Kidney (tissue), 14 donors: ENCODE data around the gene PRDM16. TPM values are rescaled to one million over a fixed set of nuclear protein-coding genes. Genes with fewer than 3 reads are reported as not detected.

Source experiments
- DNase-seq, 5 donors: peaks; one replicate each; pipeline ENCODE4 v3.0.0-alpha.2; 2013 to 2020
- FAIRE-seq: peaks from 2 replicates; lab custom pipeline; 2012; peaks lifted over from hg19 to GRCh38; lab: Jason Lieb, UNC
- H3K27ac ChIP-seq, 2 donors: one replicate each; pipeline ENCODE4 v1.7.0; 2013; ENCODE audit warnings: low read depth in 2 of 2, low read length in 2 of 2, inconsistent platforms in 1 of 2
- H3K27me3 ChIP-seq: one replicate; pipeline ENCODE4 v1.7.1; 2013; ENCODE audit warnings: low read length, inconsistent platforms; ENCODE audit not compliant: control insufficient read depth, insufficient read depth
- H3K36me3 ChIP-seq, 3 donors: one replicate each; pipeline versions ENCODE4 v1.7.0 to v1.7.1; 2013; ENCODE audit warnings: low read length in 3 of 3, control low read depth in 1 of 3, inconsistent platforms in 1 of 3; ENCODE audit not compliant: insufficient read depth in 3 of 3, control insufficient read depth in 2 of 3
- H3K4me1 ChIP-seq, 3 donors: one replicate each; pipeline versions ENCODE4 v1.7.0 to v1.7.1; 2013; ENCODE audit warnings: low read length in 3 of 3, inconsistent platforms in 1 of 3, low read depth in 1 of 3; ENCODE audit not compliant: control insufficient read depth in 2 of 3, insufficient read depth in 2 of 3
- H3K4me3 ChIP-seq, 3 donors: one replicate each; pipeline versions ENCODE4 v1.7.0 to v1.8.1; 2013; ENCODE audit warnings: low read length in 3 of 3, control low read depth in 1 of 3, inconsistent platforms in 1 of 3
- H3K9ac ChIP-seq, 3 donors: one replicate each; pipeline versions ENCODE4 v1.7.0 to v1.7.1; 2013; ENCODE audit warnings: low read length in 3 of 3, control low read depth in 1 of 3, inconsistent platforms in 1 of 3
- H3K9me3 ChIP-seq, 3 donors: one replicate each; pipeline versions ENCODE4 v1.7.0 to v1.7.1; 2013; ENCODE audit warnings: low read length in 3 of 3, control low read depth in 1 of 3, inconsistent platforms in 1 of 3; ENCODE audit not compliant: control insufficient read depth in 2 of 3, insufficient read depth in 1 of 3
- CTCF ChIP-seq: IDR thresholded peaks from 3 replicates; pipeline ENCODE4 v1.5.1; 2012; ENCODE audit warnings: mild to moderate bottlenecking, moderate library complexity, borderline replicate concordance; ENCODE audit not compliant: insufficient read depth; ENCODE audit errors: extremely low read depth
- intact Hi-C: fragments of 100-400 bp; cut with DNase I; formaldehyde crosslinking; loops from one replicate; pipeline ENCODE4 v1.11.1; 2022
- polyA plus RNA-seq: library from polyadenylated mRNA; stranded (reverse); fragments of 350-450 nt; fragmentation: Illumina TruSeq; extraction: RNeasy Lipid Tissue Mini Kit (QIAGEN cat#74804); gene quantifications from one replicate; pipeline ENCODE4 v1.2.3, GENCODE V29; 2014; ENCODE audit warnings: low read depth, low replicate concordance; ENCODE audit not compliant: insufficient read depth
- total RNA-seq: library from RNA; stranded (reverse); fragmentation: NEBNext Ultra II Directional; extraction: Animal tissue kit (Norgen Biotek cat#: 25700); gene quantifications from one replicate; pipeline ENCODE4 v1.2.1, GENCODE V29; 2021
- donor health status: control.
- donor health status: control.
- donor health status: control.
- donor health status: control.
- donor health status: control.
- donor health status: DM: yes; HTN: yes; CAD: no.
- donor health status: Normal renal cell carcinoma (clear cell type).

Gene PRDM16
- total and polyA plus RNA-seq, 2 donors from 2014 or later = 3.0 to 21.9 TPM

GRCh38 chr1:3113047-3113740, 44.2 kb downstream of the PRDM16 start:
- Histone ChIP-seq H3K27ac (no peak overlapping the region), H3K9ac (no peak overlapping the region), H3K4me3 (no peak overlapping the region), H3K9me3 (peaks cover 0 to 2% (median 0%) of the 10 kb centered on the region in 3 donors), H3K4me1 (peaks cover 0 to 6% (median 0%) of the 10 kb centered on the region in 3 donors), H3K27me3 (no peaks in the 10 kb centered on the region), H3K36me3 (no peaks in the 10 kb centered on the region)
- FAIRE-seq (no peak), DNase-seq (no peak)
- no peak for TF ChIP-seq CTCF
- intact Hi-C loops = no loop called here

- Histone ChIP-seq H3K9ac (no peak overlapping the region), H3K9me3 (no peaks in the 10 kb centered on the region), H3K27ac (no peak overlapping the region), H3K4me3 (no peak overlapping the region), H3K4me1 (peaks cover 0 to 6% (median 0%) of the 10 kb centered on the region in 3 donors), H3K27me3 (no peaks in the 10 kb centered on the region), H3K36me3 (no peaks in the 10 kb centered on the region)
- no peak for TF ChIP-seq CTCF
- DNase-seq = no peak
- intact Hi-C loops = no loop called here
- no peak for FAIRE-seq
Observed at GRCh38 chr1:3113741-3114056, 44.7 kb downstream of the PRDM16 start.

DNA sequence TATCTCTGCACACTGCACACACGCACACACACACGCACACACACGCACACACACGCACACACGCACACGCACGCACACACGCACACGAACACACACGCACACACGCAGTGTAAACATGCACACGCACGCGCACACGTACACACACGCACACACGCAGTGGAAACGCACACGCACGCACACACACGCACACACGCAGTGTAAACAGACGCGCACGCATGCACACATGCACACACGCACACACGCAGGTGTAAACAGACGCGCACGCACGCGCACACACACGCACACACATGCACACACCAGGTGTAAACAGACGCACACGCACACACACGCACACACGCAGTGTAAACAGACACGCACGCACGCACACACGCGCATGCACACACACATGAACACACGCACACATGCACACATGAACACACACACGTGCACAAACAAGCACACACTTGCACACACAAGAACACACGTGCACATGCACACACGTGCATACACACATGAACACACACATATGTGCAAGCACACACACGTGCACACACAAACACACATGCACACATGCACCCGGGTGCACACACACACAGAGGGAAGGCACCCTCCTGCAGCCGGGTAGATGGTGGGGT, 45.2 kb downstream of the PRDM16 start:
- intact Hi-C loops = no loop called here
- Histone ChIP-seq H3K4me3 (no peak overlapping the region), H3K36me3 (no peaks in the 10 kb centered on the region), H3K27me3 (no peaks in the 10 kb centered on the region), H3K27ac (no peak overlapping the region), H3K9me3 (no peaks in the 10 kb centered on the region), H3K9ac (no peak overlapping the region), H3K4me1 (peaks cover 0 to 6% (median 0%) of the 10 kb centered on the region in 3 donors)
- FAIRE-seq (no peak), DNase-seq (no peak)
- no peak for TF ChIP-seq CTCF
